Measurements from ENCODE around the gene IMPA2. TPM values are rescaled to one million over a fixed set of nuclear protein-coding genes. Genes with fewer than 3 reads are reported as not detected.
"Not testable (repeated sequence)": the region's sequence is repeated elsewhere in the genome, so short reads cannot be mapped to it uniquely, and the experiment has no call there.

Gene IMPA2
- total RNA-seq, 1 donor from 2014 or later: 56.3 TPM

DNA sequence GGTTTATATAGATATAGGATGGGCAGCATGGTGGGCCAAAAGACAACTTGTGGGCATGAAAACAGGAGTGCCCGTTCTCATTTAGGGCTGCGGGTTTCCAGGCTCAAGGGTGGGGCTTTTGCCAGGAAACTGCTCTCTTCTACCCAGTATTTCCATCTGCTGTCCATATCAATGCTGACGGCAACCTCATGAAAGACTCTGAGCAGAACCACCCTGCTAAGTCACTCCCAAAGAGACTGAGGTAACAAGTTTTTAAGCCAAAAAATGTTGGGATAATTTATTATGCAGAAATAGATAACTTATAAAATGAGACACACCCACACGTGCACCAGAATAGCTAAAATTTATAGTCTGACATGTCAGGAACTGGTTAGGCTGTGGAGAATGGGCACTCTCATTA, 37.1 kb upstream of the IMPA2 start:
- H3K4me3 Mint-ChIP-seq: no peak overlapping the region
- H3K9me3 Mint-ChIP-seq: no peaks in the 10 kb centered on the region

DNA sequence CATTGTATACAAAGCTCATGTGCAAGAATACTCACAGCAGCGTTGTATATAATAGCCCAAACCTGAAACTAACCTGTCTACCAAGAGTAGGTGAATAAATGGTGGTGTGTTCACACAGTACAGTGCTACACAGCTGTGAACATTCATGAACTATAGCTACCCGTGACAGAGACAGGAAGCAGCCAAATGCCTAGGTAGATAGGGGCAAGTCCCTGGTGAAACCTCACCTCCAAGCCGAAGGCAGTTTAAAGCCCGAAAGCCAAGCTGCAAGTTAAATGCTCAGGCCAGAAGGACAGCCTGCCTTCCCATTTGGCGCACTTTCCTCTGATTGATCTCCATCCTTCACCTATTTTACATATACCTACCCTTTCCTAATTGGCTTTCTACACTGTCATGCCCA, 36.5 kb upstream of the IMPA2 start:
- Mint-ChIP-seq H3K27ac (no peak overlapping the region), H3K4me1 (ENCODE audit: unreplicated experiment) (peaks cover 19% of the 10 kb centered on the region), H3K27me3 (no peaks in the 10 kb centered on the region), H3K4me3 (no peak overlapping the region), H3K9me3 (no peaks in the 10 kb centered on the region), H3K36me3 (no peaks in the 10 kb centered on the region)
- TF ChIP-seq, protein P1, sequence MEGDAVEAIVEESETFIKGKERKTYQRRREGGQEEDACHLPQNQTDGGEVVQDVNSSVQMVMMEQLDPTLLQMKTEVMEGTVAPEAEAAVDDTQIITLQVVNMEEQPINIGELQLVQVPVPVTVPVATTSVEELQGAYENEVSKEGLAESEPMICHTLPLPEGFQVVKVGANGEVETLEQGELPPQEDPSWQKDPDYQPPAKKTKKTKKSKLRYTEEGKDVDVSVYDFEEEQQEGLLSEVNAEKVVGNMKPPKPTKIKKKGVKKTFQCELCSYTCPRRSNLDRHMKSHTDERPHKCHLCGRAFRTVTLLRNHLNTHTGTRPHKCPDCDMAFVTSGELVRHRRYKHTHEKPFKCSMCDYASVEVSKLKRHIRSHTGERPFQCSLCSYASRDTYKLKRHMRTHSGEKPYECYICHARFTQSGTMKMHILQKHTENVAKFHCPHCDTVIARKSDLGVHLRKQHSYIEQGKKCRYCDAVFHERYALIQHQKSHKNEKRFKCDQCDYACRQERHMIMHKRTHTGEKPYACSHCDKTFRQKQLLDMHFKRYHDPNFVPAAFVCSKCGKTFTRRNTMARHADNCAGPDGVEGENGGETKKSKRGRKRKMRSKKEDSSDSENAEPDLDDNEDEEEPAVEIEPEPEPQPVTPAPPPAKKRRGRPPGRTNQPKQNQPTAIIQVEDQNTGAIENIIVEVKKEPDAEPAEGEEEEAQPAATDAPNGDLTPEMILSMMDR (conservative IDR thresholded peaks at IDR 0.05): no peak
- no peak for DNase-seq (ENCODE audit: extremely low spot score, unreplicated experiment)

More for the DNA sequence above, 37.1 kb upstream of the IMPA2 start:
- Mint-ChIP-seq H3K27ac (no peak overlapping the region), H3K27me3 (no peaks in the 10 kb centered on the region), H3K36me3 (no peaks in the 10 kb centered on the region), H3K4me1 (ENCODE audit: unreplicated experiment) (peaks cover 18% of the 10 kb centered on the region)
- no peak for DNase-seq (ENCODE audit: extremely low spot score, unreplicated experiment)
- TF ChIP-seq, protein P1 (conservative IDR thresholded peaks at IDR 0.05): no peak

DNA sequence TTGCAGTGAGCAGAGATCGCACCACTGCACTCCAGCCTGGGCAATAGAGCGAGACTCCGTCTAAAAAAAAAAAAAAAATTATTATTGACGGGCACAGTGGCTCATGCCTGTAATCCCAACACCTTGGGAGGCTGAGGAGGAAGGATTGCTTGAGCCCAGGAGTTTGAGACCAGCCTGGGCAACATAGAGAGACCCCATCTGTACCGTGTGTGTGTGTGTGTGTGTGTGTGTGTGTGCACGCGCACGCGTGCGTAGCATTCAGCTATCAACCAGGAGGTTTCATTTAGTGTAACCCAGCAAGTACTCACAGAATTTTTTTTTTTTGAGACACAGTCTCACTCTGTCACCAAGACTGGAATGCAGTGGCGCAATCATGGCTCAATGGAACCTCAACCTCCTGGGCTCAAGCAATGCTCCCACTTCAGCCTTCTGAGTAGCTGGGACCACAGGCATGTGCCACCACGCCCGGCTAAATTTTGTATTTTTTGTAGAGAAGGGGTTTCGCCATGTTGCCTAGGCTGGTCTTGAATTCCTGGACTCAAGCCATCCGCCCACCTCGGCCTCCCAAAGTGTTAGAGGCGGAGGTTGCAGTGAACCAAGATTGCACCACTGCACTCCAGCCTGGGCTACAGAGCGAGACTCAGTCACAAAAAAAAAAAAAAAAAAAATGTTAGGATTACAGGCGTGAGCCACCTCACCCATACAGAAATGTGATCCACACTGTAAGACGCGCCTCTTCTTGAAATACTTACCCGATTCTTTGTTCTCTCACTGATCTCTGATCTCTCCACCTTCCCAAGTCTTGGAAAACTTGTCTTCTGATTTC, 35.3 kb upstream of the IMPA2 start:
- peaks cover 19% of the 10 kb centered on the region for H3K4me1 Mint-ChIP-seq (ENCODE audit: unreplicated experiment)
- not testable (repeated sequence) for DNase-seq (ENCODE audit: extremely low spot score, unreplicated experiment); H3K27me3 Mint-ChIP-seq; H3K36me3 Mint-ChIP-seq; H3K9me3 Mint-ChIP-seq
- H3K27ac Mint-ChIP-seq: peak overlapping the region; percentile 71
- H3K4me3 Mint-ChIP-seq: peak overlapping the region; percentile 28

DNA sequence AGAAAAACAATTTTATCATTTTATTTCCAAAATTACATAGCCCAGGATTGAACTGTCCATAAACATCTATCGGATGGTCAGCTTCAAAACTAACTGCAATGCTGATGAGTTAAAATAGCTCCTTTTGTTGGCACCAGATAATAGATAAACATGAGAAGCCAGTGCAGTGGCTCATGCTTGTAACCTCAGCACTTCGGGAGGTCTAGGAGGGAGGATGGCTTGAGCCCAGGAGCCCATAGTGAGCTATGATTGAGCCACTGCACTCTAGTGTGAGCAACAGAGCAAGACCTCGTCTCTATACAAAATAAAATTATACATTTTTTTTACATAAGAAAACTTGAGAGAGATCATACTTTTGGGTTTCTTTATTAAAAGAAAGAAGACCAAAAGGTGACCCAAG, 34.6 kb upstream of the IMPA2 start:
- Mint-ChIP-seq H3K27me3 (no peaks in the 10 kb centered on the region), H3K27ac (peak overlapping the region; percentile 71), H3K4me3 (peak overlapping the region; percentile 28), H3K9me3 (no peaks in the 10 kb centered on the region), H3K4me1 (ENCODE audit: unreplicated experiment) (peaks cover 22% of the 10 kb centered on the region), H3K36me3 (no peaks in the 10 kb centered on the region)
- TF ChIP-seq, protein P1 (conservative IDR thresholded peaks at IDR 0.05): no peak
- no peak for DNase-seq (ENCODE audit: extremely low spot score, unreplicated experiment)

DNA sequence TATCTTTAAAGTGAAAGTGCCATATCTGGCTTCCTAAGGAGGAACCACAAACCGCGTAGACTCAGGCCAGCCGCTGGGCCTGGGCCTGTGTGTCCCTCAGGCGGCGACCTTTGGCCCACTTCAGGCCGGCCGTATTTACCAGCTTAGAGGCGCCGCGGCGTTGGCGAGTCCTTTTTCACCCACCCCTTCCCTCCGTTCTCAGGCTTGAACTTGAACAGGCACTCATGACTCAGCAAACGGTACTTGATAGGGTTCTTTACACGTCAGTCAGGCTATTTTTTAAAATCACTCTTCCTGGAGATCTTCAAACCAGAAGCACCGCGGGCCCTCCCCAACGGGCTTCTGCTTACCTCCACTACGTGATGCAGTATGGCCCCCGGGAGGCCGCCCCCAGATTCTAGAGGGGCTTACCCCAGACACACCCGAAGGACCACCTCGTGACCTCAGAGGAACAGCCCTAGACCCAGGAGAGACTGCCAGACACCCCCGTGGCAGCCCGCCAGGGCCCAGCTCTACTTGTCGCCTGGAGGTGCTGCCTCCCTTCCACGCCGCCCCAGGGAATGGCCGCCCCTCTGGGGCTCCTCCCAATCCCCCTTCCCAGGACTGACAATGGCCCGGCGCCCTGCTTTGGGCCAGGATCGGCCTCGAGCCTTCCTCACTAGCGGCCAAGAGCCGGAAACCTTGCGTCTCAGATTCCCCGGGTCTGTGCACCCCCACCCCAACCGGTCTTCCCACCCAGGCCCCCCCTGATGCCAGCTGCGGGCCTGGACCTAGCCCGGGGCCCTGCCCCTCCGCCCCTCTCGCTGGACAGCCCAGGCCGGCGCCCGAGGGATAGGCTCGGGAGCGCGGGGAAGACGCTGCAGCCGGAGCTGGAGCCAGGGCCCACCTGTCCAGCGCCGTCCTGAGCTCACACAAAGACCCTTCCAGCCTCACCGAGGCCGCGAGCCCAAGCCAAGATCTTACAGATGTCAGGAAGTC, 33.8 kb upstream of the IMPA2 start:
- peak overlapping the region; percentile 91 for H3K27ac Mint-ChIP-seq
- H3K9me3 Mint-ChIP-seq: no peaks in the 10 kb centered on the region
- peaks cover 27% of the 10 kb centered on the region for H3K4me1 Mint-ChIP-seq (ENCODE audit: unreplicated experiment)
- H3K27me3 Mint-ChIP-seq: no peaks in the 10 kb centered on the region
- H3K4me3 Mint-ChIP-seq: peak overlapping the region; percentile 82
- TF ChIP-seq, protein P1 (conservative IDR thresholded peaks at IDR 0.05): no peak
- peak; percentile 78 for DNase-seq (ENCODE audit: extremely low spot score, unreplicated experiment)
- no peaks in the 10 kb centered on the region for H3K36me3 Mint-ChIP-seq

Measured in type B pancreatic cell (in vitro differentiated cells).